Measurements from ENCODE around the gene CDKAL1. TPM values are rescaled to one million over a fixed set of nuclear protein-coding genes. Genes with fewer than 3 reads are reported as not detected.

CDKAL1 gene
- polyA plus RNA-seq, 2 of the 4 experiments (the other 2 are of a cell fraction): 4.7 to 8.3 TPM

GRCh38 chr6:20949138-20949537, 414.9 kb downstream of the CDKAL1 start:
- TF ChIP-seq ZC3H11A (IDR thresholded peaks at IDR 0.05) (no peak), SMC3 (IDR thresholded peaks at IDR 0.05) (no peak), CHD2 (IDR thresholded peaks at IDR 0.05; ENCODE audit: low read length, partially characterized antibody) (no peak), POLR2AphosphoS2 (conservative IDR thresholded peaks at IDR 0.05; ENCODE audit: low read length) (no peak), FOXS1 (CRISPR knock-in tag; IDR thresholded peaks at IDR 0.05) (no peak), ZFP36 (IDR thresholded peaks at IDR 0.05; ENCODE audit: borderline replicate concordance, partially characterized antibody) (no peak), HOXA7 (CRISPR knock-in tag; IDR thresholded peaks at IDR 0.05) (no peak), TFCP2L1 (CRISPR knock-in tag; IDR thresholded peaks at IDR 0.05) (no peak), ZNF302 (CRISPR knock-in tag; IDR thresholded peaks at IDR 0.05) (no peak), KDM1A (IDR thresholded peaks at IDR 0.05; ENCODE audit: low read depth) (no peak), FOSL2 (IDR thresholded peaks at IDR 0.05) (no peak), FOSL2 (CRISPR knock-in tag; IDR thresholded peaks at IDR 0.05) (no peak), ESRRA (IDR thresholded peaks at IDR 0.05; ENCODE audit: borderline replicate concordance, low read length) (no peak), CTCF (IDR thresholded peaks at IDR 0.05) (no peak), CBX8 (IDR thresholded peaks at IDR 0.05) (no peak), PHF8 (IDR thresholded peaks at IDR 0.05; ENCODE audit: borderline replicate concordance, low read depth) (no peak)
- TF ChIP-seq, protein P1, sequence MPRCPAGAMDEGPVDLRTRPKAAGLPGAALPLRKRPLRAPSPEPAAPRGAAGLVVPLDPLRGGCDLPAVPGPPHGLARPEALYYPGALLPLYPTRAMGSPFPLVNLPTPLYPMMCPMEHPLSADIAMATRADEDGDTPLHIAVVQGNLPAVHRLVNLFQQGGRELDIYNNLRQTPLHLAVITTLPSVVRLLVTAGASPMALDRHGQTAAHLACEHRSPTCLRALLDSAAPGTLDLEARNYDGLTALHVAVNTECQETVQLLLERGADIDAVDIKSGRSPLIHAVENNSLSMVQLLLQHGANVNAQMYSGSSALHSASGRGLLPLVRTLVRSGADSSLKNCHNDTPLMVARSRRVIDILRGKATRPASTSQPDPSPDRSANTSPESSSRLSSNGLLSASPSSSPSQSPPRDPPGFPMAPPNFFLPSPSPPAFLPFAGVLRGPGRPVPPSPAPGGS (IDR thresholded peaks at IDR 0.05): no peak
- ATAC-seq: no peak
- Histone ChIP-seq H3K9me3 (no peaks in the 10 kb centered on the region), H3K4me2 (no peak overlapping the region), H3K4me1 (no peaks in the 10 kb centered on the region), H3K4me3 (no peak overlapping the region), H3K27ac (no peak overlapping the region)
- no peak for FAIRE-seq
- DNase-seq (ENCODE audit: low read depth in 1 of 2, low spot score in 1 of 2): no peak
- 95% methylated on average over 1 of the region's 1 CpG for WGBS (ENCODE audit: missing lambda C conversion rate)
- ChIA-PET POLR2A (no interaction called here), CTCF (no interaction called here)

GRCh38 chr6:20952699-20953474, 418.6 kb downstream of the CDKAL1 start:
- no peak for DNase-seq (ENCODE audit: low read depth in 1 of 2, low spot score in 1 of 2)
- FAIRE-seq: no peak
- H3K27ac ChIP-seq: no peak overlapping the region
- no peak for TF ChIP-seq CHD4 (IDR thresholded peaks at IDR 0.05; ENCODE audit: borderline replicate concordance)
- WGBS (ENCODE audit: missing lambda C conversion rate): 85% methylated on average over 5 of the region's 5 CpGs
- no peak overlapping the region for H3K4me3 ChIP-seq
- H3K9me3 ChIP-seq: no peaks in the 10 kb centered on the region
- POLR2A ChIA-PET: no interaction called here
- CTCF ChIA-PET: no interaction called here
- no peak overlapping the region for H3K4me2 ChIP-seq
- ATAC-seq: no peak
- H3K4me1 ChIP-seq: no peaks in the 10 kb centered on the region

DNA sequence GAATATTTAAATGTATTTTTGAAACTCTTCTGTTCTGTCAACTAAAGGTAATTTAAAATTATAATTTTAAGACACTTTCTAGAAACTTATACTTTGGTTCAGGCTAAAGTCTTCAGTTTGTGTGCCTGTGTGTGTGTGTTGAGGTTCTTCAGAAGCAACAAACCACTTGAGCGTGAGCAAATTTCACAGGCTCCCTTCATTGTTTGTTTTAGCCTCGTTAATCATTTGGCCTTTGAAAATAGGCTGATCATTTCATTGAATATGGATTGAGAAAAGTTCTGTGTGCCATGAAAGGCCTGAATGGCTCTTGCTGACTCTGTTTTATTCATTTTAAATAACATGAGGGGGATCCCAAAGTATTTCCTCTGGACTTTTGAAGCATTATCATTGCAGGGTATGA, 420.1 kb downstream of the CDKAL1 start:
- no peaks in the 10 kb centered on the region for H3K4me1 ChIP-seq
- ATAC-seq: no peak
- no peak for FAIRE-seq
- CTCF ChIA-PET: no interaction called here
- POLR2A ChIA-PET: no interaction called here
- no peak overlapping the region for H3K4me2 ChIP-seq
- TF ChIP-seq MAZ (IDR thresholded peaks at IDR 0.05; ENCODE audit: borderline replicate concordance, low read depth, low read length): no peak
- no peak for TF ChIP-seq RNF2 (IDR thresholded peaks at IDR 0.05; ENCODE audit: borderline replicate concordance, low read depth)
- no peak for TF ChIP-seq NPAS2 (CRISPR knock-in tag; IDR thresholded peaks at IDR 0.05; ENCODE audit: borderline replicate concordance)
- no peak for TF ChIP-seq CTCF (IDR thresholded peaks at IDR 0.05)
- no peak for TF ChIP-seq HEYL (CRISPR knock-in tag; IDR thresholded peaks at IDR 0.05)
- no peak for TF ChIP-seq HOXB13 (CRISPR knock-in tag; IDR thresholded peaks at IDR 0.05; ENCODE audit: low read depth)
- no peak for TF ChIP-seq TP53 (CRISPR knock-in tag; IDR thresholded peaks at IDR 0.05)
- no peak for TF ChIP-seq BHLHE40 (IDR thresholded peaks at IDR 0.05; ENCODE audit: low read depth, low read length)
- TF ChIP-seq CHD4 (IDR thresholded peaks at IDR 0.05; ENCODE audit: borderline replicate concordance): no peak
- TF ChIP-seq PBX3 (IDR thresholded peaks at IDR 0.05): no peak
- no peak for TF ChIP-seq HDAC2 (IDR thresholded peaks at IDR 0.05)
- no peaks in the 10 kb centered on the region for H3K9me3 ChIP-seq
- WGBS (ENCODE audit: missing lambda C conversion rate): 71% methylated on average over 2 of the region's 2 CpGs
- no peak overlapping the region for H3K4me3 ChIP-seq
- no peak overlapping the region for H3K27ac ChIP-seq
- DNase-seq (ENCODE audit: low read depth in 1 of 2, low spot score in 1 of 2): no peak
